OCI-M2 (cell line): Measurements from ENCODE around the gene TAF11L7.
"Not testable (repeated sequence)": the region's sequence is repeated elsewhere in the genome, so short reads cannot be mapped to it uniquely, and the experiment has no call there.

ENCODE experiments used
- DNase-seq: peaks from one replicate; lab custom pipeline; 2025; ENCODE audit not compliant: unreplicated experiment; lab: John Stamatoyannopoulos, UW

Gene TAF11L7

DNA sequence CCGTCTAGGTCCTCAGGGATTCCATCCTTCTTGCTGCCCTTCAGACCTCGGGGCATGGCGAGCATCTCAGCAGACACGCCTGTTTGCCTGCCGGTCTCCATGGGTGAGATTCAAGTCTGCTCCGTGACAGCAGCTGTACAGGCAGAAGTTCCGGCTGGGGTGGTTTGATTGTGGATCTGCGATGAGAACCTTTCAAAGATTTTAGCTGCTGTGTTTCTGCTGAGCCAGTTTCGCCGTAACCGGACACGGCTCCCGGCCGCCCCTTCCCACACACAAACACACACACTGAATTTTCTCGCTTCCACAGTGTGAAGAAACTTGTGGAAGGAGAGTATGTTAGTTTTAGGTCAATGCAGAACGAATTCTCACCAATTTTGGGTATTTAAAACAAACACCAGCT lies at the start of gene TAF11L7:
TAF11L7 (minus strand) TSS at position 101 of the 400 bp plus-strand sequence.
- not testable (repeated sequence) for DNase-seq

DNA sequence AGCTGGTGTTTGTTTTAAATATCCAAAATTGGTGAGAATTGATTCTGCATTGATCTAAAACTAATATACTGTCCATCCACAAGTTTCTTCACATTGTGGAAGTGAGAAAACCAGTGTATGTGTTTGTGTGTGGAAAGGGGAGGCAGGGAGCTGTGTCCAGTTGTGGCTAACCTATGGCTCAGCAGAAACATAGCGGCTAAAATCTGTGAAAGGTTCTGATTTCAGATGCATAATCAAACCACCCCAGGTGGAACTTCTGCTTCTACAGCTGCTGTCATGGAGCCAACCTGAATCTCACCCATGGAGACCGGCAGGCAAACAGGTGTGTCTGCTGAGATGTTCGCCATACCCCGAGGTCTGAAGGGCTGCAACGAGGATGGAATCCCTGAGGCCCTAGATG lies 48.6 kb upstream of the TAF11L7 start, which contains the start of gene TAF11L14:
TAF11L14 (plus strand) TSS at position 301 of the 400 bp plus-strand sequence.
- DNase-seq = no peak

DNA sequence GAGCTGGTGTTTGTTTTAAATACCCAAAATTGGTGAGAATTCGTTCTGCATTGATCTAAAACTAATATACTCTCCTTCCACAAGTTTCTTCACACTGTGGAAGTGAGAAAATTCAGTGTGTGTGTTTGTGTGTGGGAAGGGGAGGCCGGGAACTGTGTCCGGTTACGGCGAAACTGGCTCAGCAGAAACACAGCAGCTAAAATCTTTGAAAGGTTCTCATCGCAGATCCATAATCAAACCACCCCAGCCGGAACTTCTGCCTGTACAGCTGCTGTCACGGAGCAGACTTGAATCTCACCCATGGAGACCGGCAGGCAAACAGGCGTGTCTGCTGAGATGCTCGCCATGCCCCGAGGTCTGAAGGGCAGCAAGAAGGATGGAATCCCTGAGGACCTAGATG lies 46.2 kb upstream of the TAF11L7 start, which contains the start of gene TAF11L13:
TAF11L13 (plus strand) TSS at position 301 of the 400 bp plus-strand sequence.
- not testable (repeated sequence) for DNase-seq

DNA sequence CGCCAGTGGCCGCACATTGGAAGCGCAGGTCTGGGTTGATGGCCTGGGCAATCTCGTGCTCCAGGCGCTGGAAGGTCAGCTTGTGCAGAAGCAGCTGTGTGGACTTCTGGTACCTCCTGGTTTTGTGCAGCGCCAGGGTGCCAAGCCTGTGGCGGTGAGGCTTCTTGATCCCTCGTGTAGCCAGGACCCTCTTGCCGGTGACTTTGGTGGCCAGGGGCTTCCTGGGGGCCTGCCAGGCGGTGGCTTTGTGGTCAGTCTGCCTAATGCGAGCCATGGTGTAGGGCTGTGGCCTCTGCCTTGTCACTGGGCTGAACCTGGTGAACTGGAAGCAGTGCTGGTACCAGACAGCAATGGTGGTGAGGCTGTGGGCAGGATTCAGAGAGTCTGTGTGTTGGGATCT lies 40.1 kb upstream of the TAF11L7 start:
- DNase-seq = no peak

DNA sequence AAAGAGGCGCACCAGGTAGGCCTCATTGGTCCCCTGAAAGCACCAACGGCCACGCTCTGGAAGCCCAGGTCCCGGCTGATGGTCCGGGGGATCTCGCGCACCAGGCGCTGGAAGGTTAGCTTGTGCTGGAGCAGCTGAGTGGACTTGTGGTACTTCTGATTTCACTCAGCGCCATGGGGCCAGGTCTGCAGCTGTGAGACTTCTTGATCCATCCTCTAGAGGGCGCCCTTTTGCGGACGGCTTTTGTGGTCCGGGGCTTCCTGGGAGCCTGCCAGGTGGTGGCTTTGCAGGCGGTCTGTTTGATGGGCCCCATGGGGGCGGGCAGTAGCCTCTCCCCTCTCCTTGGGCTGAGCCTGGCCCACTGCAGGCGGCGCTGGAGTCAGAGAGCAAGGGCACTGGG lies 35.1 kb upstream of the TAF11L7 start:
- no peak for DNase-seq

DNA sequence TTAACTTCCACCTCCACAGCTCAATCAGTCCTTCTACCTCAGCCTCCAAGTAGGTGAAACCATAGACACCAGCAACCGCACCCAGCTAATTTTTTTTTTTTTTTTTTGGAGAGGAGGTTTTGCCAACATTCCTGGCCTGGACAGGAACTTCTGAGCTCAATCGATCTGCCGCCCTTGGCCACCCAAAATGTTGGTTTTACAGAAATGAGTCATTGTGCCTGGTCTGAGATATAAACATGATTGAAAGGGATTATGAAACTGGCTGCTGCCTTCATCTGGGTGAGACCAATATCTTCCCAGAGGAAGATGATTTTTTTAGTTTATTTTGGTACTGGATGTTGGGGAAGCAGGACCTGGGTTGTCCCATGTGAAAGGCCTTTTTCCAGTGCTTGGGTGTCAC lies 33.8 kb upstream of the TAF11L7 start:
- DNase-seq = no peak

DNA sequence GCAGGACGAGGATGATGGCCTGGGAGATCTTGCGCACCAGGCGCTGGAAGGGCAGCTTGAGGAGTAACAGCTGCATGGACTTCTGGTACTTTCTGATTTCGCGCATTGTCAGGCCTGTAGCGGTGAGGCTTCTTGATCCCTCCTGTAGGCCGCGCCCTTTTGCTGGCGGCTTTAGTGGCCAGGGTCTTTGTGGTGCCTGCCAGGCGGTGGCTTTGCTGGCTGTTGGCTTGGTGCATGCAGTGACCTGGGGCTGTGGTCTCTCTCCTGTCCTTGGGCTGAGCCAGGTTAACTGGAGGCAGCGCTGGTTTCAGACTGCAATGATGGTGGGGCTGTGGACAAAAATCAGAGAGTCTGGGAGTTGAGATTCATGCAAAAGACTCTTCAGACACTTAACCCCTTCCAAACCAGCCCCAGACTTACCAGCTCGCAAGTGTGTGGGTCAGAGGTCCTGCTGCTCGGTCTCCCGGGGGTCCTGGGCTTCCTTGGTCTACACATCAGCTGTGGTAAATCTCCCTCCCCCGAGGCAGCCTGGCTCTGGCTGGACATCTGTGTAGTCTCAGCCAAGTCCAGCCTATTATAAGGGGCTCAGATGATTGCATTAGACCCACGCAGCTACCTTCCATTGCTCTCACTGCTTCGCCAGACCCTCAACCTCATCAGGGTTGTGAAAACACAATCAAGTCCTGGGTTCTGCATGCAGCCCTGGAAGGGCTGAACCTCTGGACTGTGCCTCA lies 29.5 kb upstream of the TAF11L7 start:
- no peak for DNase-seq

DNA sequence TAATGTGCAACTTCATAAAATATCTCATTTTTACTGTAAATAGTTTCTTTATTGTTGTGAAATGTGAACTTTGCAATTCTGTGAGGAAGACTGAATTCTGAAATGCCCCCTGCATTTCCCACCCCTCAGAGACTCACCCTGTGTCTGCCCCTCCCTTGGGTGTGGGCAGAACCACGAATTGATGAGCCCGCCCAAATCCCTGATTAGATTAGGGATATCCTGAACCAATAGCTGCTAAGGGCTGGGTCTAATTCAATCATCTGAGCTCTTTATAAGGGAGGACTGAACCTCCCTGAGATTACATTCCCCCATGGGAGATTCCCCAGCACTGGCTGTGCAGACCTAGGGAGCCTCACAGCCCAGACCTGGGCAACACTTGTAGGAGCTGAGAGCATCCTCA lies 24.5 kb upstream of the TAF11L7 start, which contains the start of gene TAF11L12:
TAF11L12 (plus strand) TSS at position 301 of the 400 bp plus-strand sequence.
- not testable (repeated sequence) for DNase-seq

DNA sequence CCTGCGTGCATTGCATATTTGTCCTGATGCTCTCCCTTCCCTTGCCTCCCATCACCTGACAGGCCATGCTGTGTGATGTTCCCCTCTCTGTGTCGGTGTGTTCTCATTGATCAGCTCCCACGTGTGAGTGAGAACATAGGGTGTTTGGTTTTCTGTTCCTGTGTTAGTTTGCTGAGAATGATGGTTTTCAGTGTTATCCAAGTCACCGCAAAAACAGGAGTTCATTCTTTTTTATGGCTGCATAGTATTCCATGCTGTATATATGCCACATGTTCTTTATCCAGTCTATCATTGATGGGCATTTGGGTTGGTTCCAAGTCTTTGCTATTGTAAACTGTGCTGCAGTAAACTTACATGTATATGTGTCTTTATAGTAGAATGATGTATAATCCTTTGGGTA lies 21.9 kb upstream of the TAF11L7 start:
- DNase-seq = not testable (repeated sequence)

DNA sequence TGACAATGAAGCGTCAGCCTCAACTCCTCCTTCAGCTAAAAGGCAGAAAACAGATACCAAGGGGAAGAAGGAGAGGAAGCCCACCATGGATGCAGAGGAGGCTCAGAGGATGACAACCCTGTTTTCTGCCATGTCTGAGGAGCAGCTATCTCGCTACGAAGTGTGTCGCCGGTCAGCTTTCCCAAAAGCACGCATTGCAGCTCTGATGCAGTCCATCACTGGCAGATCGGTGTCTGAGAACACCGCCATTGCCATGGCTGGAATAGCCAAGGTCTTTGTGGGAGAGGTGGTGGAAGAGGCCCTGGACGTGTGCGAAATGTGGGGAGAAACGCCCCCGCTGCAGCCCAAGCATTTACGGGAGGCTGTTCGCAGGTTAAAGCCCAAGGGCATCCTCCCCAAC lies 19.4 kb upstream of the TAF11L7 start:
- no peak for DNase-seq

DNA sequence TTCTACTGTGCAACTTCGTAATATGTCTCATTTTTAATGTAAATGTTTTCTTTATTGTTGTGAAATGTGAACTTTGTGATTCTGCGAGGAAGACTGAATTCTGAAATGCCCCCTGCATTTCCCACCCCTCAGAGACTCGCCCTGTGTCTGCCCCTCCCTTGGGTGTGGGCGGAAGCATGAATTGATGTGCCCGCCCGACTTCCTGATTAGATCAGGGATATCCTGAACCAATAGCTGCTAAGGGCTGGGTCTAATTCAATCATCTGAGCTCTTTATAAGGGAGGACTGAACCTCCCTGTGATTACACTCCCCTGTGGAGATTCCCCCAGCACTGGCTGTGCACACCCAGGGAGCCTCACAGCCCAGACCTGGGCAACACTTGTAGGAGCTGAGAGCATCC lies 18.3 kb upstream of the TAF11L7 start, which contains the start of gene TAF11L11:
TAF11L11 (plus strand) TSS at position 304 of the 400 bp plus-strand sequence.
- DNase-seq = not testable (repeated sequence)

DNA sequence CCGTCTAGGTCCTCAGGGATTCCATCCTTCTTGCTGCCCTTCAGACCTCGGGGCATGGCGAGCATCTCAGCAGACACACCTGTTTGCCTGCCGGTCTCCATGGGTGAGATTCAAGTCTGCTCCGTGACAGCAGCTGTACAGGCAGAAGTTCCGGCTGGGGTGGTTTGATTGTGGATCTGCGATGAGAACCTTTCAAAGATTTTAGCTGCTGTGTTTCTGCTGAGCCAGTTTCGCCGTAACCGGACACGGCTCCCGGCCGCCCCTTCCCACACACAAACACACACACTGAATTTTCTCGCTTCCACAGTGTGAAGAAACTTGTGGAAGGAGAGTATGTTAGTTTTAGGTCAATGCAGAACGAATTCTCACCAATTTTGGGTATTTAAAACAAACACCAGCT lies 12.2 kb upstream of the TAF11L7 start, which contains the start of gene TAF11L10:
TAF11L10 (minus strand) TSS at position 101 of the 400 bp plus-strand sequence.
- not testable (repeated sequence) for DNase-seq

DNA sequence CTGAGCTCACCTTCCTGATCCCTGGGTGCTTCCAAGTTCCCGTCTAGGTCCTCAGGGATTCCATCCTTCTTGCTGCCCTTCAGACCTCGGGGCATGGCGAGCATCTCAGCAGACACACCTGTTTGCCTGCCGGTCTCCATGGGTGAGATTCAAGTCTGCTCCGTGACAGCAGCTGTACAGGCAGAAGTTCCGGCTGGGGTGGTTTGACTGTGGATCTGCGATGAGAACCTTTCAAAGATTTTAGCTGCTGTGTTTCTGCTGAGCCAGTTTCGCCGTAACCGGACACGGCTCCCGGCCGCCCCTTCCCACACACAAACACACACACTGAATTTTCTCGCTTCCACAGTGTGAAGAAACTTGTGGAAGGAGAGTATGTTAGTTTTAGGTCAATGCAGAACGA lies 8.7 kb upstream of the TAF11L7 start, which contains the start of gene TAF11L9:
TAF11L9 (minus strand) TSS at position 140 of the 400 bp plus-strand sequence.
- not testable (repeated sequence) for DNase-seq

DNA sequence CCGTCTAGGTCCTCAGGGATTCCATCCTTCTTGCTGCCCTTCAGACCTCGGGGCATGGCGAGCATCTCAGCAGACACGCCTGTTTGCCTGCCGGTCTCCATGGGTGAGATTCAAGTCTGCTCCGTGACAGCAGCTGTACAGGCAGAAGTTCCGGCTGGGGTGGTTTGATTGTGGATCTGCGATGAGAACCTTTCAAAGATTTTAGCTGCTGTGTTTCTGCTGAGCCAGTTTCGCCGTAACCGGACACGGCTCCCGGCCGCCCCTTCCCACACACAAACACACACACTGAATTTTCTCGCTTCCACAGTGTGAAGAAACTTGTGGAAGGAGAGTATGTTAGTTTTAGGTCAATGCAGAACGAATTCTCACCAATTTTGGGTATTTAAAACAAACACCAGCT lies 5.3 kb upstream of the TAF11L7 start, which contains the start of gene TAF11L8:
TAF11L8 (minus strand) TSS at position 101 of the 400 bp plus-strand sequence.
- not testable (repeated sequence) for DNase-seq
